Kidney (tissue), 14 donors: ENCODE results near the gene RASL11A. TPM values are rescaled to one million over a fixed set of nuclear protein-coding genes. Genes with fewer than 3 reads are reported as not detected.
"Not testable (repeated sequence)": the region's sequence is repeated elsewhere in the genome, so short reads cannot be mapped to it uniquely, and the experiment has no call there.

ENCODE experiments used
- DNase-seq, 5 donors: peaks; one replicate each; pipeline ENCODE4 v3.0.0-alpha.2; 2013 to 2020
- FAIRE-seq: peaks from 2 replicates; lab custom pipeline; 2012; peaks lifted over from hg19 to GRCh38; lab: Jason Lieb, UNC
- H3K27ac ChIP-seq, 2 donors: one replicate each; pipeline ENCODE4 v1.7.0; 2013; ENCODE audit warnings: low read depth in 2 of 2, low read length in 2 of 2, inconsistent platforms in 1 of 2
- H3K27me3 ChIP-seq: one replicate; pipeline ENCODE4 v1.7.1; 2013; ENCODE audit warnings: low read length, inconsistent platforms; ENCODE audit not compliant: control insufficient read depth, insufficient read depth
- H3K36me3 ChIP-seq, 3 donors: one replicate each; pipeline versions ENCODE4 v1.7.0 to v1.7.1; 2013; ENCODE audit warnings: low read length in 3 of 3, control low read depth in 1 of 3, inconsistent platforms in 1 of 3; ENCODE audit not compliant: insufficient read depth in 3 of 3, control insufficient read depth in 2 of 3
- H3K4me1 ChIP-seq, 3 donors: one replicate each; pipeline versions ENCODE4 v1.7.0 to v1.7.1; 2013; ENCODE audit warnings: low read length in 3 of 3, inconsistent platforms in 1 of 3, low read depth in 1 of 3; ENCODE audit not compliant: control insufficient read depth in 2 of 3, insufficient read depth in 2 of 3
- H3K4me3 ChIP-seq, 3 donors: one replicate each; pipeline versions ENCODE4 v1.7.0 to v1.8.1; 2013; ENCODE audit warnings: low read length in 3 of 3, control low read depth in 1 of 3, inconsistent platforms in 1 of 3
- H3K9ac ChIP-seq, 3 donors: one replicate each; pipeline versions ENCODE4 v1.7.0 to v1.7.1; 2013; ENCODE audit warnings: low read length in 3 of 3, control low read depth in 1 of 3, inconsistent platforms in 1 of 3
- H3K9me3 ChIP-seq, 3 donors: one replicate each; pipeline versions ENCODE4 v1.7.0 to v1.7.1; 2013; ENCODE audit warnings: low read length in 3 of 3, control low read depth in 1 of 3, inconsistent platforms in 1 of 3; ENCODE audit not compliant: control insufficient read depth in 2 of 3, insufficient read depth in 1 of 3
- intact Hi-C: fragments of 100-400 bp; cut with DNase I; formaldehyde crosslinking; loops from one replicate; pipeline ENCODE4 v1.11.1; 2022
- polyA plus RNA-seq: library from polyadenylated mRNA; stranded (reverse); fragments of 350-450 nt; fragmentation: Illumina TruSeq; extraction: RNeasy Lipid Tissue Mini Kit (QIAGEN cat#74804); gene quantifications from one replicate; pipeline ENCODE4 v1.2.3, GENCODE V29; 2014; ENCODE audit warnings: low read depth, low replicate concordance; ENCODE audit not compliant: insufficient read depth
- total RNA-seq: library from RNA; stranded (reverse); fragmentation: NEBNext Ultra II Directional; extraction: Animal tissue kit (Norgen Biotek cat#: 25700); gene quantifications from one replicate; pipeline ENCODE4 v1.2.1, GENCODE V29; 2021
- TF ChIP-seq, protein P1 (sequence below): IDR thresholded peaks from 3 replicates; pipeline ENCODE4 v1.5.1; 2012; ENCODE audit warnings: mild to moderate bottlenecking, moderate library complexity, borderline replicate concordance; ENCODE audit not compliant: insufficient read depth; ENCODE audit errors: extremely low read depth
- donor health status: control.
- donor health status: control.
- donor health status: control.
- donor health status: control.
- donor health status: control.
- donor health status: DM: yes; HTN: yes; CAD: no.
- donor health status: Normal renal cell carcinoma (clear cell type).

Gene RASL11A
- total and polyA plus RNA-seq, 2 donors from 2014 or later: 42.4 to 66.6 TPM

DNA sequence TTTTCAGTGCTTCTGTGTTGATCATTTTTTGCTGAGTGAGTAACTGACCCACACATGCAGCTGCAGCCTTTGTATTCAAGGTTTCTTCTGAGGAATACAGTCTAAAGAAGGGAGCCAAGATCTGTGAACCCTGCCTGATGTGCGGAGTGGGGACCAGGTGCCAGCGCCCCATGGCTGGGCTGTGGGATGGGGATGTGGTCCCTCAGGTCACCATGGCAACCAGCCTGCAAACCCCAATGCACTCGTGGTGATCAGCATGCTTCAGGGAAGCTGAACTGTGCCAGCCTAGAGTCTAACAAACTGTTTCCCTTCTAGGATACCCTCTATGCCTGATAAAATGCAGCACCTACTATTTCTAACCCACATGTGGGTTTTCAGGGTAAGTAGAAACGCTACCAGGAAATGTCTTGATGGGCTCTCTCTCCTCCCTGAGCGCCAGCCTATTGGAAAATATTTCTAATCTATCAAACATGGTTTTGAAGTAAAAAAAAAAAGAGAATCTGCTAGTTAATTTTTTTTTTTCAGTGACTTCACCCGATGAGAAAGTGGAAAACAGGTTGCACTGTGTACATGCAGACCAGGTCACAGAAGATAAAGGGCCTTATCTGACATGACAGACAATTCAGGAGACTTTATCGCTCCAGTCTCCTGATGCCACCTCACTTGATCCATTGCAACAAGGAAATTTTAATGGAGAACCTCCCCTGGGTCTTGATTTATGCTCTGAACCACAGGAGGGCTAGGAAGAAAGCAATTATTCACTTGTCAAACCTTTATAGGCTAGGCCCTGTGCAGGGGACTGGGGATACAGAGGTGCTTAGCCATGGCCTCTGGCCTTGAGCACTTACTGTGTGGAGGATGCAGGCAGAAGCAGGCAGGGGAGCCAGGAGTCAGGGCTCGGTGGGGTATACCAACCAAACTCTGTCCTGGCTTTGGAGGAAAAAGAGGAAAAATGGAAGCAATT lies 51.1 kb downstream of the RASL11A start:
- H3K9me3 ChIP-seq: peaks cover 0 to 3% (median 0%) of the 10 kb centered on the region in 3 donors
- H3K27me3 ChIP-seq: no peaks in the 10 kb centered on the region
- no peaks in the 10 kb centered on the region for H3K36me3 ChIP-seq
- TF ChIP-seq, protein P1, sequence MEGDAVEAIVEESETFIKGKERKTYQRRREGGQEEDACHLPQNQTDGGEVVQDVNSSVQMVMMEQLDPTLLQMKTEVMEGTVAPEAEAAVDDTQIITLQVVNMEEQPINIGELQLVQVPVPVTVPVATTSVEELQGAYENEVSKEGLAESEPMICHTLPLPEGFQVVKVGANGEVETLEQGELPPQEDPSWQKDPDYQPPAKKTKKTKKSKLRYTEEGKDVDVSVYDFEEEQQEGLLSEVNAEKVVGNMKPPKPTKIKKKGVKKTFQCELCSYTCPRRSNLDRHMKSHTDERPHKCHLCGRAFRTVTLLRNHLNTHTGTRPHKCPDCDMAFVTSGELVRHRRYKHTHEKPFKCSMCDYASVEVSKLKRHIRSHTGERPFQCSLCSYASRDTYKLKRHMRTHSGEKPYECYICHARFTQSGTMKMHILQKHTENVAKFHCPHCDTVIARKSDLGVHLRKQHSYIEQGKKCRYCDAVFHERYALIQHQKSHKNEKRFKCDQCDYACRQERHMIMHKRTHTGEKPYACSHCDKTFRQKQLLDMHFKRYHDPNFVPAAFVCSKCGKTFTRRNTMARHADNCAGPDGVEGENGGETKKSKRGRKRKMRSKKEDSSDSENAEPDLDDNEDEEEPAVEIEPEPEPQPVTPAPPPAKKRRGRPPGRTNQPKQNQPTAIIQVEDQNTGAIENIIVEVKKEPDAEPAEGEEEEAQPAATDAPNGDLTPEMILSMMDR: no peak
- no peak overlapping the region for H3K9ac ChIP-seq
- intact Hi-C loops: no loop called here
- H3K27ac ChIP-seq: no peak overlapping the region
- FAIRE-seq: no peak
- H3K4me3 ChIP-seq: no peak overlapping the region
- H3K4me1 ChIP-seq: no peaks in the 10 kb centered on the region
- DNase-seq: no peak

- H3K9ac ChIP-seq, H3K27me3 ChIP-seq, intact Hi-C loops, H3K4me3 ChIP-seq, FAIRE-seq, H3K36me3 ChIP-seq, DNase-seq, H3K4me1 ChIP-seq, H3K9me3 ChIP-seq, H3K27ac ChIP-seq: not testable (repeated sequence)
These were observed 51.8 kb downstream of the RASL11A start for GRCh38 chr13:27322443-27322842.

Other genes starting within 250 kb of the RASL11A start
- 27.5 TPM for gene USP12, start 99.0 kb upstream of the RASL11A start, total RNA-seq
- gene USP12, start 99.0 kb upstream of the RASL11A start, polyA plus RNA-seq: 15.0 TPM
- 864 TPM for gene RPL21, start 19.3 kb upstream of the RASL11A start, total RNA-seq
- 2,520 TPM for gene RPL21, start 19.3 kb upstream of the RASL11A start, polyA plus RNA-seq
- gene GTF3A, start 153.8 kb downstream of the RASL11A start, total RNA-seq: 64.8 TPM
- gene GTF3A, start 153.8 kb downstream of the RASL11A start, polyA plus RNA-seq: 126 TPM
- gene MTIF3, start 179.7 kb downstream of the RASL11A start, total RNA-seq: 48.5 TPM
- gene MTIF3, start 179.7 kb downstream of the RASL11A start, polyA plus RNA-seq: 130 TPM